ENCODE measurements around the gene ZBTB46. TPM values are rescaled to one million over a fixed set of nuclear protein-coding genes. Genes with fewer than 3 reads are reported as not detected.
A peak's percentile ranks its signal among the peaks of the same experiment; 100 is the strongest.

The ZBTB46 gene
- total RNA-seq, 1 donor: 36.4 TPM

DNA sequence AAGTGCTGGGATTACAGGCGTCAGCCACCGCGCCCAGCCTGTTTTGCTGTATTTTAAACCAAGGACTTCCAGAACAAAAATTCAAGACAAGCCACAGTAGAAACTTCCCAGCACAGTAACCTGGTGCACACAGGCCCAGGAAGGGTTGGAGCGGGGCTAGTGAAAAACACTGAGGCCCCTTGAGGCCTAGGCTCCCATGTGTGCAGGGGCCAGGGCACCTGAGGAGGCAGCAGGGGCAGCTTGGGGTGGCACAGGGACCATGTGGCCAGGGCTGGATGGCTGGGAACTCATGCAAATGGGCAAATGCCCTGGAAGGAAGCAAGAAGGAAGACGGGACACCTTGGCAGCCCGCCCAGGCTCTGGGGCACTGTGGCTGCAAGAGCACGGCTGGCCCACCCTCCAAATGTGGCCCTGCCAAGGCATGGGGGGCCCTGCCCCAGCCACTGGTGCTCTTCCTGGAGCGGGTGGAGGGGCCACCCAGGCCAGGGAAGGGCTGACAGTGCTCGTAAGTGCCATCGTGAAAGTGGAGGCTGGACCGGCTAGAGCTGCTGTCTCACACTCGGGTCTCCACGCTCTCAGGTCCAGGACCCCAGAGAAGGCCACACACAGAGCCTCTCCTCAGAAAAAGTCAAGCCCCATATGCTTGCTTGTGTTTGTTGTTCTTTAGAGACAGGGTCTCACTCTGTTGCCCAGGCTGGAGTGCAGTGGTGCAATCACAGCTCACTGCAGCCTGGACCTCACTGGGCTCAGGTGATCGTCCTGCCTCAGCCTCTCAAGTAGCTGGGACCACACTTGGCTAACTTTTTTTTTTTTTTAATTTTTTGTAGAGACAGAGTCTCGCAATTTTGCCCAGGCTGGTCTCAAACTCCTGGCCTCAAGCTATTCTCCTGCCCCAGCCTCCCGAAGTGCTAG is 81.2 kb downstream of the ZBTB46 start:
- DNase-seq (ENCODE audit: low read depth in 2 of 3, low spot score in 2 of 3): no peak

DNA sequence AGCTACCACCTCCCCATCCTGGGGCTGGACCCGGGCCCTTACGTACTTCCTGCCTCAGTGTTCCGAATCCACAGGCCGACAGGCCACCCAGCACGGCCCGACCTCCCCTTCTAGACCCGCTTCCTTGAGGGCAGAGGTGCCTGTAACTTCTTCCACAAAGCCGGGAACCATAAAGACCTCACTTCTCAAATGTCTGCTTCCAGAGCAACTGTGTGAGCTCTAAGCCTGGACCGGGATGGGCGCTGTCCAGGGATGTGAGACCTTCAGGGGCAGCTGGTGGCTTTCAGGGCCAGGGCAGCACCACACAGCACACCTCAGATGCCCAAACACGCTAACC is 82.2 kb downstream of the ZBTB46 start:
- no peak for DNase-seq (ENCODE audit: low read depth in 2 of 3, low spot score in 2 of 3)

DNA sequence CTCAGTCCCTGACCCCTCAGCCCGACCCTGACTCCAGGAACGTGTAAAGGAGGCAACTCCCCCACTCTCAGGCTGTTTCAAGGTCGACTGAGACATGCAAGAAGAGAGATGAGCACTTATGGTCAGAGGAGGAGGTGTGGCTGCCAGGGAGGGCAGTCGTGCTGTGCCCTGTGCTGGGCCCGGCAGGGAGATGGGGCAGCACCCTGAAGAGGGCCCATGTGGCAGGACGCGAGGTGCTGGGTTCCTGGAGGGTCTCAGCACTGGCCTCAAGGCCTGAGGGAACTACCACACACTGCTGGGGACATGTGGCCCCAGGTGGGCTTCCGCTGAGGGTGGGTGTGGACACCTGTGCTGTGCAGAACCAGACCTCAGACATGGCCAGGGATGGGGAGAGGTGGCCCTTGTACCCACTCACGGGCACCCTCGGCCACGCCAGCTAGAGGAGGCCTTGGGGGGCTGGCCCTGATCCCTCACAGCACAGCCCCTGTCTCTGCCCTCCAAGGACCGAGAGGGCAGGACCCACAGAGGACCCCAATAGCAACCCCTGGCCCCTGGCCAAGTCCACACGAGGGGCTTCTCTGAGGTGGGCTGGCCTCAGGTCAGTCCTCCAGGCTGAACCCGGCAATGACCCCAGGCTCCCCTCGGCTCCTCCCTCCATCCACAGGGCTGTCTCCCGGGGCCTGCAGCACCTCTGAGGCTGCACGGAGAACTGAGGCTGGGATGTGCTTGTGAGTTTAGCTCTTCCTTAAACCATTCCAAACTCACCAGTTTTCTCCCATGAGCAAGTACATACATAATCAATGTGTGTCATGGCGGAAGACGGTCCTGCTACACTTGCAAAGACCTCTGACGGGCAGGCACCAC is 82.8 kb downstream of the ZBTB46 start:
- DNase-seq (ENCODE audit: low read depth in 2 of 3, low spot score in 2 of 3): no peak

DNA sequence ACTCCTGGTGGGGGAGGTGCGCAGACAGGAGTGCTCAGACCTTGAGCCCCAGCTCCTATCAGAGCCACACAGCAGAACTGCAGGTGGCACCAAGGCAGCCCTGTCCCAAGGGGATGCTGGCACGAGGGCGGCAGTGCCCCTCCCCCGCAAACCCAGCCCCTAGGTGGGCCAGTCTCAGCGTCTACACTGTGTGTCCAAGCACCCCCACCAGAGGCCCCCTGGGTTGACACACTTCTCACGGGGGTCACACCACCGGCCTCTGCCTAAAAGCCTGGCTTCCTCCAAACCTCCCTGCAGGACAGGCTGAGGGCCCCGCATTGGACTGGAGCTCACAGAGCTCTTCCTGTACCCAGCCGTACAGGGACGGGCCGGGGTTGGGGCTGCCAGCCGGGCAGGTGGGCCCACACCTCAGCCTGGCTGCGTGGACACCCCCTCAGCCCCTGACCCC is 83.4 kb downstream of the ZBTB46 start:
- DNase-seq (ENCODE audit: low read depth in 2 of 3, low spot score in 2 of 3): no peak

DNA sequence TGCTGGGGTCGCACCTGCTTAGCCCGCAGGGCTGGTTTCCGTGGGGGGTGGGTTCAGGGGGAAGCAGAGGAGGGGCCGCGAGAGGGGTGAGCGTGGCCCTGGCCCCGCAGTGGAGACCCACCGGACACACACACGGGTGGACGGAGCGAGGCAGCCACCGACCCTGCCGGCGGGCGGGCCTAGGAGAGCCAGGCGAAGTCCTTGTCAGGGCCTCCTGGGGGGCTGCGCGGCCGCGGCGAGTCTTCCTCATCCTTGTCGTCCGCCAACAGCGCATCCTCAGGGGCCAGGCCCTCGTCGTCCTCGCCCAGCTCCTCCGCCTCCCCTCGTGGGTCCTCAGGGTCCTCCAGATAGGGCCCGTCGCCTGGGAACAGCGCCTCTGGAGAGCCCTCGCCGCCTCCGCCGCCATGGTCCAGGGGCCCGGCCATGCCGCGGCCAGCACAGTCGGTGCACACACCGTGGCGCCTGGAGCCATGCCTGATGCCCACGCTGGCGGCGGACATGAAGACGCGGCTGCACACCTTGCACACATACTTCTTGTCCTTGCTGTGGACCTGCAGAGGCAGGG is 84.2 kb downstream of the ZBTB46 start:
- DNase-seq (ENCODE audit: low read depth in 2 of 3, low spot score in 2 of 3): no peak

DNA sequence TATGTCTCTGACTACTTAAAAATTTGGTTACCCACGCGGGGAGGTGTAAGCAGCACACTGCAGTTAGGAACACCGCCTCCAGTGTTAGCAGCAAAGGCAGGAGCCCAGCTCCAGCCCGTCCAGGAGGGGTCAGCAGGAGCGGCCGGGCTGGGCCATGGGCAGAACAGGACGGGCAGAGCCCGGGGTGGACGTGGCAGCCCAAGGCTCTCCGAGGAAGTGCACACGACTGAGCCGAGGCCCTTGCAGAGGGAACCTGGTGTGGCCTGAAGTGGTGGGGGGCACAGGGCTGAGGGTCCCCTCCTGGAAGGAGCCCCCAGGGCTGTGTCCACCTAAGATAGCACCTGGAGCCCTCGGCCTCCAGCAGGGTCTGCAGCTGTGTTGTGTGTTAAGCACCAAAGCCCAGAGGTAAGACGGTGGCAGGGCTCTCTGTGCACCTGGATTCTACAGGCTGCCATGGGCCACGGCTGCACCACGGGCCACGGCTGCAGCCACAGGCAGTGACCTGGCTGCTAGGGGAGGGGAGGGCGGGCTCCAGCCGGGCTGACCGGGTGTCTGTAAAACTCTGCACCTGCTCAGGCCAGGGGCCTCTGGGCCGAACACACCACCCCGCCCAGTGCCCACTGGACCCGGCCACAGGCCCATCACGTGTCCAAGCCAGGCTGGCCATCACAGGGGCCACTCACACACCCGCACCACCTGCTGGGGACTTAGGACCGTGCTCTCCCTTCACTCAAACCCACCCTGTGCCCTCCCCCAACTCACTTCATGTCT is 84.9 kb downstream of the ZBTB46 start:
- no peak for DNase-seq (ENCODE audit: low read depth in 2 of 3, low spot score in 2 of 3)

DNA sequence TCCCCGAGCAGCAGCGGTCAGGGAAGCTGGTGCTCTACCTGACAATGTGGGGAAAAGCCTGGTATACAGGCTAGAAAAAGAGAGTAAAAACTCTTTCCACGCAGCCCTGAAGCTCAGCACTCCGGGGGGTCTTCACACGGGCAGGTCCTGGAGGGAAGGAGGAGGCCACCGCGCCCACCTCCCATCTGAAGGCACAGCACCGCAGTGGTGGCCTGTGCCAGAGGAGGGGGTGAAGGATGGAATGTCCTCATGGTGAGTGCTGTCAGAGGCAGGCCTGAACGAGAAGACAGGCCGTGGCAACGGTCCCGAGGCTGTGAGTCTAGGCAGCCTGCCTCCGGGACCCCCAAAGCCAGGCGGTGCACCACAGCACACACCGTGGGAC is 85.6 kb downstream of the ZBTB46 start:
- DNase-seq (ENCODE audit: low read depth in 2 of 3, low spot score in 2 of 3): no peak

DNA sequence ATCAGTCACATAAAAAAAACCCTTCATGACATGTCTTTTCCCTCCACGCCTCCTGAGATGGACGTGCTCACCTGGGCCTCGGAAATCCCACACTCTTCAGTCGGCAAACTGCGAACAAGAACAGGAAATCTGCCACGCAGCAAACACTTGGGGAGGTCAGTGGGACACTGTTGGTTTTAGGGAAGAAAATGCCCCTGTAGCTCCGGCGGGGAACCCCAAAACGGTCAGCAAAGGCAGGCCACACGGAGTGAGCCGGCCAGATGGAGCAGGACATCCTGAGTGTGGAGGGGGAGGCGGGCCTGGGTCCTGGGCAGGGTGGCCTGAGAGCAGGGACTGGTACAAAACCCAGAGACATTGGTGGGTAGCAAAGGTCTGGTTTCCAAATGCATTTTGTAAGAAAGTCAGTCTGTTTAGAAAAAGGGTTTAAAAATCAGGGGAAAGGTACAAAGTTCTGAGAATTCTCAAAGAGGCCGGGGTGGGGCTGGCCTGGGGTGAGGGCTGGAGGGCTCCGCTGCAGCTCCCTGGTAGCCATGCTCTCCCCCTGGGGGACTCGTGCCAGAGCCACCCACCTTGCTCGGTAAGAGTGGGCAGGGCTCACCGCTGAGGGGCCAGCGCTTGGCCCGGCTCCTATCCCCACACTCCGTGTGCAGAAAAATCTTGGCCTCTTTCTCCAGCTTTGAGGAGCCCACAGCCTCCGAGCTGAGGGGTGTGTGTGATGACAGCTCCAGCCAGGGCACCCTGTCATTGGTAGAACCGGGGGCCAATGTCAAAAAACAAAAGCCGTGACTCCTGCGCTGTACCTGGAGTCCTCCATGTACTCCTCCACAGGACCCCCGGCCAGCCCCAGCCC is 86.3 kb downstream of the ZBTB46 start:
- DNase-seq (ENCODE audit: low read depth in 2 of 3, low spot score in 2 of 3): no peak

DNA sequence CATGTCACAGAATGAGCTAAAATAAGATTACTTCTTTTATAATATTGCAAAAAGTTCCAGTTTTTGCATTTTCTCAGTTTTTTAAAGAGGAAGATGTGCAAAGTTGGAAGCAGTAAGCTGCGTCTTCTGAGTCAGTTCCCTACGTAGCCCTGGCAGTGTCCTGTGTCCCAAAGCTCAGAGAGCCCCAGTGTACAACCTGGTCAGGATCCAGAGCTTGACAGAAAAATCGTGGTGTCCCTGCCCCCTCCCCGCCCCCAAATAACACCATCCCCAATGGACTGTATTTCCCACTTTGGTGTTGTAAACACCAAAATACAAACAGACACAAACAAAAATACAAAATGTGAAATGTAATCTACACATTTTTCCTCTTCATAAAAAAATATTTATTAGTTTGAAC is 86.9 kb downstream of the ZBTB46 start:
- no peak for DNase-seq (ENCODE audit: low read depth in 2 of 3, low spot score in 2 of 3)

DNA sequence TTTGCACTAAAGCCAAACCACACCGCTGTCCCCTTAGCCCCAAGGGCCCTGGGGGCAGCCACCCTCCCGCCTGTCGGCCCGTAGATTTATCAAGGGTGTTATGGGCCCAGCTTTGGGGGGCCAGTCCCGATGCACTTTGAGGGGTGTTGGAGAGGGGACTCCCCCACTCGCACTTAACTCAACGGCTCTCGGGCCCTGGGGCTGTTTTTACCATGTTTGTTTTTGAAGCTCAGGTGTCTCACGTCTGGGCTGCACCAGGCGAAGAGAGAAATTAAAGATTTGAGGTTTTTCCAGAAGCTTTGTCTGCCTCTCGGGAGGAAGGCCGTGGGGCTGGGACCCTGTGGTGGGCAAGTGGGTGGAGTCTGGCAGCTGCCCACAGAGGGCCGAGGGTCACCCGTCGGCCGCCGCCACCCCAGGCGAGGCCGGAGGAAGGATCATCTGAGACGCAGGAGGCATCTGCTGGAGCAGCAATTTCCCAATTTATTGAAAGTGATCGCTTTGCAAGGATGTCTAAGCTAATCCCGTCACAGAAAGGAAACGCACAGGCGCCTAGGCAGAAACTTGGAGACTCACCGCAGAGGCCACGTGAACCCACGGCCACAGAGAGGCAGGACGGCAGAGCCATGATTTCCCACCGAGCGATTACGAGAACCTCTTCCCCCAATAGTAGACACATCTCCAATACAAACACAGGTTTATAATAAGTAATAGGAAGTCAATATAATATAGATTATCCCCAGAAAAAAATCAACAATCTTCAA is 87.7 kb downstream of the ZBTB46 start:
- DNase-seq (ENCODE audit: low read depth in 2 of 3, low spot score in 2 of 3): no peak

DNA sequence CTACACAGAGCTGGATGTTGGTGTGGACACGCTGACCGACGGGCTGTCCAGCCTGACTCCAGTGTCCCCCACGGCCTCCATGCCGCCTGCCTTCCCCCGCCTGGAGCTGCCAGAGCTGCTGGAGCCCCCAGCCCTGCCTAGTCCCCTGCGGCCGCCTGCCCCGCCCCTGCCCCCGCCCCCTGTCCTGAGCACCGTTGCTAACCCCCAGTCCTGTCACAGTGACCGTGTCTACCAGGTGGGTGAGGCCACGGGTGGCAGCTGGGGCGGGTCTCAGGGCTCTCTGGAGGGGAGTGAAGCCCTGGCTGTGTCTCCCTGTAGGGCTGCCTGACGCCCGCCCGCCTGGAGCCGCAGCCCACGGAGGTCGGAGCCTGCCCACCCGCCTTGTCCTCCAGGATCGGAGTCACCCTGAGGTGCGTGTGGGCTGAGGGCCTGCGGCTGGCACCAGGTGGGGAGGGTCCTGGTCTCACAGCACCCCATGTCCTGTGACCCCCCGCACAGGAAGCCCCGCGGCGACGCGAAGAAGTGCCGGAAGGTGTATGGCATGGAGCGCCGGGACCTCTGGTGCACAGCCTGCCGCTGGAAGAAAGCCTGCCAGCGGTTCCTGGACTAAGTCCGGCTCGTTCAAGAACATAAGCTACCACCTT is 88.6 kb downstream of the ZBTB46 start:
- DNase-seq (ENCODE audit: low read depth in 2 of 3, low spot score in 2 of 3): no peak

DNA sequence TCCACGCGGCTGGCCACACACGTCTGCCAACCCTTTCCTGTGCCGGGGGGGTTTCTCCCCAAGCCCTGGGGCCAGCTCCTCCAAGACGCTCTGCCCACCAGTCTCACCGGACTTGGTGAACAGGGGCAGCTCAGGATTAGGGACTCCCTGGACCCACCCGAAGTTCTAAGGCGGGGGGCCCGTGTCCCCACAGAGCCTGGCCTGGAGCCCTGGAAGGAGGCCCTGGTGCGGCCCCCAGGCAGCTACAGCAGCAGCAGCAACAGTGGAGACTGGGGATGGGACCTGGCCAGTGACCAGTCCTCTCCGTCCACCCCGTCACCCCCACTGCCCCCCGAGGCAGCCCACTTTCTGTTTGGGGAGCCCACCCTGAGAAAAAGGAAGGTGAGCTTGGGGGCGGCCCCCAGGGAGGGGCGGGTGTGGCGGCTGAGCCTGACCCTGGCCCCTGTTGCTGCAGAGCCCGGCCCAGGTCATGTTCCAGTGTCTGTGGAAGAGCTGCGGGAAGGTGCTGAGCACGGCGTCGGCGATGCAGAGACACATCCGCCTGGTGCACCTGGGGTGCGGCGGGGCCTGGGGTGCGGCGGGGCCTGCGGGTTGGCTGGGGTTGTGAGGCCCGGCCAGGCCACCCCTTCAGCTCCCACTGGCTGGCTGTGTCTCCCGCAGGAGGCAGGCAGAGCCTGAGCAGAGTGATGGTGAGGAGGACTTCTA is 89.2 kb downstream of the ZBTB46 start:
- DNase-seq (ENCODE audit: low read depth in 2 of 3, low spot score in 2 of 3): no peak

DNA sequence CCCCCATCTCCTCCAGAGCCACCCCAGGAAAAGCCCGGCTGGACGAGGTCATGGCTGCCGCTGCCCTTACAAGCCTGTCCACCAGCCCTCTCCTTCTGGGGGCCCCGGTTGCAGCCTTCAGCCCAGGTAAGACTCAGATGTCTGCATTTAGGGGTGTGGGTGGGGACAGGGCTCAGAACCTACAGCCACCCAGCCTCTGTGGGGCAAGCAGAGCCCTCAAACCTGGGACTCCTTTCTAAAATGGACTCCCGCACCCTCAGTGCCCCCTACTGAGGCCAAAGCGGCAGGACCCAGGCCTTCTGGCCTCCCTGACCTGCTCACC is 89.7 kb downstream of the ZBTB46 start:
- no peak for DNase-seq (ENCODE audit: low read depth in 2 of 3, low spot score in 2 of 3)

DNA sequence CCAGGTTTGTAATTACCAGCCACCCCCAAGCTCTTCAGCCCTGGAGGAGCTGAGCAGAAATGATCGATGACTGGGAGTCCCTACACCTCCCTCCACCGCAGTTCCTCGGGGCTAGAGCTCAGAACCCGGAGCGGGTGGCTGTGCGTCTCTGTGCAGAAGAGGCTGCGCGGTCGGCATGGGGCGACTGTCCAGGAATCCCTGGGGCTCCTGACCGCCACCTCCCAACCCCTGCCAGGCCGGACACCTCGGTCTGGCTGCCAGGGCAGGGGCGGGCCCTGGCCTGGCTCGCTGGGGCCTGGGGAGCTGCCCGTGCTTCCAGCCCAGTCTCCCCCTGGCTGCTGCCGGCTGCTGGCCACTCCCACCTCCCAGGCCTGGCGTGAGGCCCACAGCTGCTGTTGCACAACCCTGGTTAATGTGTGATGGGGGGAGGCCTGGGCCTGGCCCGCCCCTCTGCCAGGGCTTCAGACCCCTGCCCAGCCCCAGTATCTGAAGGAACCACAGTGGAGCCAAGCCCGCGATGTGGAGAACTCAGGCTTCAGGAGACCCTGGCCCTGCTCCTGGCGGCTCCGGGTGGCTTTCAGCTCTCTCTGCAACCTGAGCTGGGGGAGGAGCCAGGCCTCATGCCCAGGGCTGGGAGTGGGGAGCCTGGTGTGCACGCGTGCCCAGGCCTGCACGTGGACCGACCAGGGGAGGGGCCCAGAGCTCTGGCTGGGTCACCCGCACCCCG is 90.3 kb downstream of the ZBTB46 start:
- peak; percentile 36 to 72 (median 53) for DNase-seq (ENCODE audit: low read depth in 2 of 3, low spot score in 2 of 3)

DNA sequence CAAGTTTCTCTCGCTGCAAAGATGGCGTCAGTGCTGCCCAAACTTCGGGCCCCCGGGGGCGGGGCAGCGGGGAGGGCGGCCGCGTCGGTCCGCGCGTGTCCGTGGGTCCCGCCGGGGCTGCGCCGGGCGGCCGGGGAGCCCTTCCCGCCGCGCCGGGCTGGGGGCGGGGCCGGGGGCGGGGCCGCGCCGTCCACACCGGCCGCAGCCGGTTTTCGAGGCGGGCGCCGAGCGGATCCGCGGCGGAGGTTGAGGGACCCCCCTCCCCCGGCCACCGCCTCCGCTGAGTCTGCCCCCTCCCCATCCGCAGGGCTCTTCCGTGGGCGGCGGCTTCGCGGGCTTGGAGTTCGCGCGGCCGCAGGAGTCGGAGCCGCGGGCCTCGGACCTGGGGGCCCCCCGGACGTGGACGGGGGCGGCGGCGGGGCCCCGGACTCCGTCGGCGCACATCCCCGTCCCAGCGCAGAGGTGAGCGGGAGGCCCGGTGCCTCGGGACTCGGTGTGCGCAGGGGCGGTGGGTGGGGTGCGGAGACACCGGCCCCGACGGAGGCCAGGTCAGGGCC is 90.9 kb downstream of the ZBTB46 start:
- DNase-seq (ENCODE audit: low read depth in 2 of 3, low spot score in 2 of 3): peak; percentile 19 to 36 (median 31)

DNA sequence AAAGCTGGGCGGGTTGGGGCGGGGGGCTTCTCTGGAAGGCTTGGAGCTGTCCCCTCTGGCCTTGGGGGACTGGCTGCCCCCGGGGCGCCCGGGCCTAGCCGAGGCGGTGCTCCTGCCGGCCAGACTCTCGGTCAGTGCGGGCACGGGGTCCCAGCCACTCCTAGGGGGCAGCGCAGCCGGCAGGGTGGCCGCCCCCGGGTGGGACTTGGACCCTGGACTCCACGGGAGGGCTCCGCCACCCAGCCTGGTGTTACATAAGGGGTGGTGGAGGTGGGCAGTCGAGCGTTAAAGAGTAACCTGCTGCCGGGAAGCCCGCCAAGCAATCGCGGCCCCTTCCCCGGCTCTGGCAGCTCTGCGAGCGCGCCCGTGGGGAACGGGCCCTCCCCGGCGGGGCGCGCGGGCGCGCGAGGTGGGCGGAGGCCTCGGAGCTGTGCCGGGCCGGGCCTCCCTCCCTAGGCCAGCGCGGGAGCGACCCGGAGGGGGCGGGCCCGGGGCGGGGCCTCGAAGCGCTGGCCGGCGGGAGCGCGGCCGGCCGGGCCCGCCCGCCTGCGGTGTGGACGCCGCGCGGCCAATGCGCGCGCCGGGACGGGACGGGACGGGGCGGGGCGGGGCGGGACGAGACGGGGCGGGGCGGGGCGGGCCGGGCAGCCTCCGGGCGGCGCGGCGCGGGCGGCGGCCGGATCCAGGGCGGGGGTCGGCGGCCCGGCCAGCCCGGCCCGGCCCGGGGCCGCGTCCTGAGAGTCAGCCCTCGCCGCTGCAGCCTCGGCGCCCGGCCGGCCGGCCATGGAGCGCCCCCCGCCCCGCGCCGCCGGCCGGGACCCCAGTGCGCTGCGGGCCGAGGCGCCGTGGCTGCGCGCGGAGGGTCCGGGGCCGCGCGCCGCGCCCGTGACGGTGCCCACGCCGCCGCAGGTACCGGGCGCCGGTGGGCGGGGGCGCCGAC is 91.7 kb downstream of the ZBTB46 start, which contains the start of gene SLC2A4RG:
SLC2A4RG (plus strand) TSS at position 647 of the 940 bp plus-strand sequence; CDS start at position 784, 137 bp downstream.
- peak; percentile 47 to 69 (median 50) for DNase-seq (ENCODE audit: low read depth in 2 of 3, low spot score in 2 of 3)
